AG10803 (cell line): ENCODE data around the gene CHST13.

Experiments used
- DNase-seq: peaks from one replicate; pipeline ENCODE4 v3.0.0; 2010; ENCODE audit warnings: low read depth
- H3K4me3 ChIP-seq: 2 replicates; pipeline ENCODE4 v1.5.1; 2011; ENCODE audit warnings: mild to moderate bottlenecking, low read length, control low read depth
- TF ChIP-seq, protein P1 (sequence below): conservative IDR thresholded peaks from 2 replicates; pipeline ENCODE4 v1.5.1; 2011; ENCODE audit warnings: mild to moderate bottlenecking, low read length, control low read depth, inconsistent platforms

Gene CHST13

DNA sequence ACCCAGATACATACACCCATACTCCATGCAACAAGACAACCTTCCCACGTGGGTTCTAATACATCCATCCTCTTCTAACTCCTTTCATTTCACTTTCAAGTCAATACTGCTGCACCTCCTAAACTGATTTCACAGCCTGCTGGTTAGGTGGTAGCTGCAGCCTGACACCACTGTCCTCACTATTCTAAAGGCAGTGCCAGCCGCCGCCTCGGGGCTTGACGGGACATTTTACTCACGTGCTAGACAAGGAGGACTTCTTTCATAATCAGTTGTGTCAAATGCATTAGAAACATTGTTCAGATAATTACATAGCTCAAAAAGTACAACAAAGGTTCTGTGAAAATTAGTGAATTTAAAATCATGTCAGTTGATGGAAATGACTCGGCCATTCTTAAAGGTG lies 12.7 kb upstream of the CHST13 start:
- DNase-seq, result no peak
- no peak overlapping the region for H3K4me3 ChIP-seq
- TF ChIP-seq, protein P1, sequence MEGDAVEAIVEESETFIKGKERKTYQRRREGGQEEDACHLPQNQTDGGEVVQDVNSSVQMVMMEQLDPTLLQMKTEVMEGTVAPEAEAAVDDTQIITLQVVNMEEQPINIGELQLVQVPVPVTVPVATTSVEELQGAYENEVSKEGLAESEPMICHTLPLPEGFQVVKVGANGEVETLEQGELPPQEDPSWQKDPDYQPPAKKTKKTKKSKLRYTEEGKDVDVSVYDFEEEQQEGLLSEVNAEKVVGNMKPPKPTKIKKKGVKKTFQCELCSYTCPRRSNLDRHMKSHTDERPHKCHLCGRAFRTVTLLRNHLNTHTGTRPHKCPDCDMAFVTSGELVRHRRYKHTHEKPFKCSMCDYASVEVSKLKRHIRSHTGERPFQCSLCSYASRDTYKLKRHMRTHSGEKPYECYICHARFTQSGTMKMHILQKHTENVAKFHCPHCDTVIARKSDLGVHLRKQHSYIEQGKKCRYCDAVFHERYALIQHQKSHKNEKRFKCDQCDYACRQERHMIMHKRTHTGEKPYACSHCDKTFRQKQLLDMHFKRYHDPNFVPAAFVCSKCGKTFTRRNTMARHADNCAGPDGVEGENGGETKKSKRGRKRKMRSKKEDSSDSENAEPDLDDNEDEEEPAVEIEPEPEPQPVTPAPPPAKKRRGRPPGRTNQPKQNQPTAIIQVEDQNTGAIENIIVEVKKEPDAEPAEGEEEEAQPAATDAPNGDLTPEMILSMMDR, result no peak

DNA sequence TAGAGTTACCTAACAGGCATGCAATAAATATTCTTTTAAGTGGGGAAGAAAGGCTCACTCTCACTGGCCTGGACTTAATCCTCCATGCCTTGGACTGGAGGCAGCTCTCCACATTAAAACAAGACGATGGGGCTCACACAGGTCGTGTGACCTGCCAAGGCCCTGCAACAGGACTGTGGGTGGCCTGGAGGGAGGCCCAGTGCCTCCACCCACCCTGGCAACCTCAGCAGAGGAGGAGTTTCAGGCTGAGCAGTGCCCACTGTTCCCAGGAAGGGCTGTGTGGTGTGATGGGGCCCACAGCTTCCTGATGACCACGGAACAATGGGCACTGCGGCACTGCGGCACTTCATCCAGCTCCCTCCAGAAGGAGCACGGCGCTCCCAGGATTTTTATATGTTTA lies 11.9 kb upstream of the CHST13 start:
- no peak overlapping the region for H3K4me3 ChIP-seq
- no peak for DNase-seq
- TF ChIP-seq, protein P1, result no peak

DNA sequence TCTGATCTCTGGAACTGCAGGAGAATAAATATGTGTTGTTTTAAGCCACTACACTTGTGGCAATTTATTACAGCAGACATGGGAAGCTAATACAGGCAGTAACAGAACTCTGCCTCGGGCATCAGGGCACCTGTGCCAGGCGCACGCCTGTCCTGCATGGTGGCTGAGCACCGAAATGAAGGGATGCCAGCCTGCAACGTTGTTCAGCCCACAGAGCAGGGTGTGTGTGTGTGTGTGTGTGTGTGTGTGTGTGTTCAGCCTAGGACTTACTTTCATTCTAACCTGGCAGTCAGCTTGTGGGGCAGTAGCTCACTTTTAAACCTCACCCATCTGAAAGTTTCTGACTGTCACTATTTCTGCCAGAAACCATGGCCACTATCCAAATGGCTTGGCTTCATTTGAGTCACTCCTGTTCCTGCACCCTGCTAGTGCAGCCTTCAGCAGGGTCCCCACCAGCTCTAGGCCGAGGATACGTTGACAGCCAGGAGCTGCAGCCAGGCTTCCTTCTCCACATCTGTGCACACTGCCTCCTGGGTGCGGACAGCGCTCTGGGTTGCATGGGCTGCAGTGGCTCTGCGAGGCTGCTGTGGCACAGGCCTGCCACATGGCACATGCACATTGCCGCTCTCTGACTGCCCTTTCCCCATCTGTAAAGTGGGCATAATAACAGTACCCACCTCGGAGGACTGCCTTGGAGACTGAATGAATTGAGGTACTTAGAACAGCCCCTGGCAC lies 10.9 kb upstream of the CHST13 start:
- no peak for DNase-seq
- no peak overlapping the region for H3K4me3 ChIP-seq
- TF ChIP-seq, protein P1, result no peak

DNA sequence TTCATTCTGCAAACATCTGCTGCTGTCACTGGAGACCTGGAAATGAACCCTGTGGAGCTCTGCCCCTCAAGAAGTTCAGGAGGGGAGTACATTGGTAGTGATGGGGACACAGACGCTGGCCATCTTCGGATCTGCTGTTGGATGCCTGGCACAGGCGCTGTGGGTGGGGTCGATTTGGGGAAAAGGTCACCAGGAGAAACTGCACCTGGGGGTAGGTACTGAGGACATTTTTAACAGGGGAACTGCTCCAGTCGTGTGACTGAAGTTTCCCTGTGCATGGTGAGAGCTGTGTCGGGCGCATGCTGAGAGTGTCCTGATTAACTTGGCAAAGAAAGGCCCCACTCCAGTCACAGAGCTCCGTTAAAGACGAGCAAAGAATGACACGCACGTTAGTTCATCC lies 9.8 kb upstream of the CHST13 start:
- no peak for DNase-seq
- H3K4me3 ChIP-seq, result no peak overlapping the region
- TF ChIP-seq, protein P1, result no peak

DNA sequence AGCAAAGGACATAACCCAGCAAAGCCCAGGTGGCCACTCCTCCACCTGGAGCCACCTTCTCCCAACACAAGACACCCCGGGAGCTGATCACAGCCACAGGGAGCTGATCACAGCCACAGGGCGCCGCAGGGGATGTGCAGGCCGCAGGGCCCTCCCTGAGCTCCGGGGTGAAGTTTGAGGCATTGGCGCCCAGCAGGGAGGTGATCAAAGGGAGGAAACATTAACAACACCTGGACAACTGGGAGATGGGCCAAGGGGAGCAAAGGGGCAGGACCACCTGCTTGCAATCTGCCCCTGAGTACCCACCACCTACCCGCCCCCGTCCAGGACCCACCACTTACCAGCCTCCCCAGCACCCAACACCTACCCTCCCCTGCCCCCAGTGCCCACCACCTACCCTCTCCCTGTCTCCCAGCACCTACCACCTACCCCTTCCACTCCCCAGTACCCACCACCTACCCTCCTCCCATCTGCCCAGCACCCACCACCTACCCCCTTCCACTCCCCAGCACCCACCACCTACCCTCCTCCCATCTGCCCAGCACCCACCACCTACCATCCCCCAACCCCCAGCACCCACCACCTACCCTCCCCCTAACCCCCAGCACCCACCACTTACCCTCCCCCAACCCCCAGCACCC lies 8.8 kb upstream of the CHST13 start:
- DNase-seq, result no peak
- TF ChIP-seq, protein P1, result no peak
- no peak overlapping the region for H3K4me3 ChIP-seq

DNA sequence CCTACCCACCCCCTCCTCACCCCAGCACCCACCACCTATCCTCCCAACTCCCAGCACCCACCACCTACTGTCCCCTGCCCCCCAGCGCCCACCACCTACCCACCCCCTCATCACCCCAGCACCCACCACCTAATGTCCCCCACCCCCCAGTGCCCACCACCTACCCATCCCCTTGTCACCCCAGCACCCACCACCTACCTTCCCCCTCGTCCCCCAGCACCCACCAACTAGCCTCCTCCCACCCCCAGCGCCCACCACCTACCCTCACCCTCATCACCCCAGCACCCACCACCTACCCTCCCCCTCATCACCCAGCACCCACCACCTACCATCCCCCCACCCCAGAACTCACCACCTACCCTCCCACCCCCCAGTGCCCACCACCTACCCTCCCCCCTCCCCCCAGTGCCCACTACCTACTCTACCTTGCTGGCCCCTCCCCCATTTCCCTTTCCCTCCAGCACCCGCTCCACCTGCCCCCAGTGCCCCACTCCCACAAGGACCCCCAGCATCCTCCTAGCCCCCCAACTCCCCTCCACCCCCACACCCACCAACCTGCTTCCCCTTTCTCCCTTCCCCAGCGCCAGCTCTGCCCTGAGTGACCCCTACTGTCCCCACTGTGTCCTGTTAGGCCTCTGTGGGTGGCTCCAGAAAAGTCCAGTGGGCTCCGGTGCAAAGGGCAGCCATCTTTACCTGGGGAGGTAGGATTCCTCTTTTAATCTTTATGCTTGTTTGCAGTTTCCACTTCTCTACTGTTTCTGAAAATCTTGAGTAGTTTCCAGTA lies 7.6 kb upstream of the CHST13 start:
- no peak overlapping the region for H3K4me3 ChIP-seq
- TF ChIP-seq, protein P1, result no peak
- DNase-seq, result no peak
